NCI-H1694 (cell line): ENCODE measurements around the gene CST4.
"Not testable (repeated sequence)": the region's sequence is repeated elsewhere in the genome, so short reads cannot be mapped to it uniquely, and the experiment has no call there.

ENCODE experiments used
- DNase-seq: peaks from one replicate; lab custom pipeline; 2025; lab: John Stamatoyannopoulos, UW

The CST4 gene

DNA sequence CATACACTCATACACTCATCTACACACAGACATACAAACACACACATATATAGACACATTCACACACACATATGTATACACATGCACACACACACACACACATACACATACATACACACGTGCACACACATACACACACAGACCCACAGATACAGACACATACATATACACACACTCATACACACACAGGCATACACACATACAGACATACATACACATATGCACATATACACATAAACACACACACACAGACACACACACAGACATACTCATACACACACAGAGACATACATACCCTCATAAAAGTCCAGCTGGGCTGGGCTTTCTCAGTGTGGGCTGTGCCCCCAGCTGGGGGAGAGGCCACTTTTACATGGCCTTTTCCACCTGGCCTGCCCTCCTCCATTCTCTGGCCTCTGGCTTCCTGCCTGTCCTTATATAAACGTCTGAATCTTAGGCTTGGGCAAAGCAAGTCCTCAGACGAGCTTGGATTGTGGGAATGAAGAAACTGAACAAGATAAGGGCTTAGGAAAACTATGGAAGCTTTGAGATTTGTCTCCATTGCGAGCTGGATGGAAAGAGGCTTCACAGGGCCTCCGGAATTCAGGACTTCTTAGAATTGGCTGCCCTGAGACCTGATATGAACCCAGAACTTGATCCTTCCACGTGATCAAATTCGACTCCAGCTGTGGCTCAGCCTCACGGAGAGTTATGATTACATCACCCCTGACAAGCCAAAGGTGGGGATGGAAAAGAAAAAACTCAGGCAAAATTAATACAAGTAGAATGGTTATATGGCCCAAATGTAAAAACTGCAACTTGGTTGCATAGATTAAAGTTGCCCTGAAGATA lies 28.6 kb downstream of the CST4 start:
- DNase-seq = no peak

DNA sequence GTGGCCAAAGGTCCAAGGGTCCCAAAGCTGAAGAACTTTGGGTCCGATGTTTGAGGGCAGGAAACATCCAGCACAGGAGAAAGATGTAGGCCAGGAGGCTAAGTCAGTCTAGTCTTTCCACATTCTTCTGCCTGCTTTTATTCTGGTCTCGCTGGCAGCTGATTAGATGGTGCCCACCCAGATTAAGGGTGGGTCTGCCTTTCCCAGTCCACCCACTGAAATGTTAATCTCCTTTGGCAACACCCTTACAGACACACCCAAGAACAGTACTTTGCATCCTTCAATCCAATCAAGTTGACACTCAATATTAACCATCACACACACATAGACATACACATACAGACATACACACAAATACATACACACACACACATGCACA lies 29.2 kb downstream of the CST4 start:
- not testable (repeated sequence) for DNase-seq

DNA sequence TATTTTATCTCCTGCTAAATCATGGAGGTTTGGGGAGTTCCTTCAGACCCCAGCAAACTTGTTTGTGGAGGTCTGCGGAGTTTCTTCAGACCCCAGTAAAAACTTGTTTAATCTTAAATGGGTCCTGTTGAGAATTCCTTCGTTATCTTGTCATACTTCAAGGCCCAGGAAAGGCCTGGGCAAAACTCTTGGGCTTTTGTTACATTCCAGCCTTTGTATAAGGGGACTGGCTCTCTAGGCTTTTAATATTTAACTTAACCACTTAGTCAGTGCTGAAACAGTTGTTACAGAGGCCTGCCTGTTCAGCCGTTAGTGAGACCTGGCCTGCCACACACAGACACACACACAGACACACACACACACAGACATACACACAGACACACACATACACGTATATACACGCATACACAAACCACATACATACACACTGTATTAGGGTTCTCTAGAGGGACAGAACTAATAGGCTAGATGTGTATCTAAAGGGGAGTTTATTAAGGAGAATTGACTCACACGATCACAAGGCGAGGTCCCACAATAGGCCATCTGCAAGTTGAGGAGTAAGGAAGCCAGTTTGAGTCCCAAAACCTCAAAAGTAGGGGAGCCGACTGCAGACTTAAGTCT lies 29.7 kb downstream of the CST4 start:
- DNase-seq = no peak

DNA sequence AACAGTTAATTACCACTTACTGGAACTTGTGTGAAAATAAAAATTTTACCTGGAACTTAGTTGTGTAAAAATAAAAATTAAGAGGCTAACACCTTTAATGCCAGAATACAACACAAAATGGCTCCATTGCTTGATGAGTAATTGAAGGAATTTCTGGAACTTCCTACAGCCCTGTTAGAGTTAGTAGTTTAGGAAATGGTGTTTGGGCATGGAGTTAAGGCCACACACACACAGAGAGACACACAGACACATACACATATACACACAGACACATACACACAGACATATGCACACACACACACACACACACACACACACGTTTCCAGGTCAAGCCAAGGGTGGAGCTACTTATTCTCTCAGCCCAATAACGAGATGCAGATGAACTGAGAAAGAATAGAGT lies 30.5 kb downstream of the CST4 start:
- DNase-seq = no peak

DNA sequence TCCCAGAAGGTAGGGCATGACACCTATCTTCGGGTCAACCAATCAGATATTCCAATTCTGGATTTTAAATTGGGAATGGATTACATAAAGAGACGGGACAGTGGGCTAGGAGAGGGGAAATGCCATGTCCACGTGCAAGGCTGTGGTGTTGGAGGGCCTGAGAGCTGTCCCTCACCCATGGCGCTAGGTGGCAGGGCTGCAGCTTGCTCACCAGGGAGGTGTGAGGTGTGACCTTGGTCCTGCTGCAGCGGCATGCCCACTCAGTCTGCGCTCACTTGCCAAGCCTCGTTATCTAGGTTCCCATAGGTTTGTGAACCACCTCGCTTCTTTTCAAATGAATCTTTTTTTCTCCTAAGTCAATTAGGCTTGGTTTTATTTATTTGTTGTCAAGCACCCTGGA lies 31.6 kb downstream of the CST4 start:
- no peak for DNase-seq

DNA sequence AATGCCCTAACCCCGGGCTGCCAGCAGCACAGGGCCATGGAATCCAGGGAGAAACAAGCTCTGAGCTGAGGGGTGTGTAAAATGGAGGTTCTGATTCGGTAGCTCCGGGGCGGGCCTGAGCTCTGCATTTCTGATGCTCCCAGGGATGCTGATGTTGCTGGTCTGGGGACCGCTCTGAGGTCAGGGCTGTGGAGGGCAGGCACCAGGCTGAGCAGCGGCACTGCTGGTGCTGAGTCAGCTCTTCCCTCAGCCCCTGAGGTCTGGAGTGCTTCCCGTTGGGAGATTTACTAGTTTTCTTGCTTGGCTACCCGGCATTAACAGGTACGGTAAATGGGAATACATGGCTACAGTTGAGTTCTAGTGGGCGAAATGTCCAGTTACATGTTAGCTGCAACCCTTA lies 32.5 kb downstream of the CST4 start:
- DNase-seq = no peak

DNA sequence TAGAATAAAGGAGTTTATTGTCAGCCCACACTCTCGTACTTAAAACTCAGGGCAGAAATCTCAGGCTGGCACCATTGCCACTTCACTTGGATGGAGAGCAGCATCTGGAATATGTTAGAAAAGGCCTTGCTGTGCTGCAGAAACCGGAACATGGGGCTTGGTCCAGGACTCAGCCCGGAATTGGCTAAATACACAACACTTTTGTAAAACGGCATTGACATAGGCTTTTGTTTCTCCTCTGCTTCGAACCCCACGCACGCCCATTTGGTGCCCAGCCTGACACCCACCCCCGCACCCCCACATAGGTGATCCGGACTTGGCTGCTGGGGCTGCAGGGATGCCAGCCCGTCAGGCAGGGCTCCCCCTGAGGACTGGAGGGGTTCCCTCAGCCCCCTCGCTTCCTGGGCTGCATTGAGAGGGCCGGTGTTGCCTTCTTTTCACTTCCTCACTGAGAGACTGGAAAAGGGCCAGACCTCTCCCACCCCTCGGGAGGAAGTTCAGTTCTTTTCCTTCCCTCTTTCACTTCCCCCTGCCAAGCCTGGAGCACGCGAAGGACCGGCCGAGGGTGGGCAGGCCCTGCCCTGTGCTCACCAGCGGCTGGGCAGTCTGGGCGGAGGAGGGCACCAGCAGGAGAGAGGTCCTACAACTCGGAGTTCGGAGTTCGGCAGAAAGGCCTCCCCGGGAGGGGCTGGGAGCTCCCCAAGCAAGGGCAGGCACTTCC lies 33.2 kb downstream of the CST4 start:
- no peak for DNase-seq

DNA sequence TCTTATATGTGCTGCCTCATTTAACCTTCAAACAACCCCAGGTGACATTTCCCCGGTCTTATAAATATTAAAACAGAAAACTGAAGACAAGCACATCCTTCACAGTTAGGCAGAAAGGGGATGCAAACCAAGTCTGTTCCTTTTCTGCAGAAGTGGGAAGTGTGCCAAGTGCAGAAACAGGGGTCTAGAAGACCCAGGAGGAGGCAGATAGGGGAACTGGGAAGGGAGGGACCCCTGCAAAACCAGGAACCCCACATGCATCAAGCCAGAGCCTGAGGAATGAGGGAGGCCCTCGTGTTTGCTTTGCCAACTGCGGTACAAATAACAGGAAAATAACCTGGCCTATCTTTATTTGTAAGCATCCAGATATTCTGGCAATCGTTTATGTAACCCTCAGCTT lies 34.1 kb downstream of the CST4 start:
- DNase-seq = no peak

DNA sequence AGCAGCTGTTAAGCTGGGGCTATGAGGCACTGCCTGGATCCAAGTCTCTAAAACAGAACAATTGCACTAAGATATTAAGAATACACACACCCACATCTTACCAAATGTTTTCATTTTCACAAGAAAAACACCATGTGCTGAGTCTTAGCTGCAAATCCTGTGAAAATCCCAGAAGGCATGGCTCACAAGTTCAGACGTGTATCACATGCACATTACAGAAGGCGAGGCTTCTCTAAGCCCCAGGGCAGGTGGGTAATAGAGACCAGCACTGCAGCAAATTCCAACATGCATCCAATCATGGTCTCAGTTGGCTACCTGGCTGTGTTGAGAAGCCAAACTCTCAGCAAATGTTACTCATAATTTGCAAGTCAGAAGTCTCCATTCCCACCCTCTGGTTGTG lies 34.8 kb downstream of the CST4 start:
- DNase-seq = no peak

DNA sequence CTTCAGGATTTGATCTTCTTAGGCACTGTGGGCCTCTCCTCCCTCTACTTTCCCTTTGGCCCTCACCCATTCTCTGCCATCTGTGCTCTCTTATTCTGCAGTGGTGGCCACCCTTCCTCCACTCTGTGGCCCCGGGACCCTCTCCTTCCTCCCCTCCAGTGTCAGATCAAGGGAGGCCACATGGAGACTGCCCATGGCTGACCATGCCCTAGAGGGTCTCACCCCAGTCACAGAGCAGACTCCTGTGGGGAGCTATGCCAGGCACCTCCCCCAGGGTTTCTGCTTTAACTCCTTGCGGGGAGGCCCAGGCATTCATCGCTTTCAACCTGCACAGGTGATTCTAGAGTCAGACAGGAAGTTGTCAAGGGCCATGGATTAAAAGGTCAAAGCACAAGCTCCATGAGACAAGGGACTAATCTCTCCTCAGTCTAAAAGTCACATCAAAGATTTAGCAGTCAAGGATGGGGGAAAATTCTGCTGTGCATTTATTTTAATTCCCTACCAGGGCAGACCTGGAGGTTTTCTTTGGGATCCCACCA lies 35.4 kb downstream of the CST4 start:
- no peak for DNase-seq

DNA sequence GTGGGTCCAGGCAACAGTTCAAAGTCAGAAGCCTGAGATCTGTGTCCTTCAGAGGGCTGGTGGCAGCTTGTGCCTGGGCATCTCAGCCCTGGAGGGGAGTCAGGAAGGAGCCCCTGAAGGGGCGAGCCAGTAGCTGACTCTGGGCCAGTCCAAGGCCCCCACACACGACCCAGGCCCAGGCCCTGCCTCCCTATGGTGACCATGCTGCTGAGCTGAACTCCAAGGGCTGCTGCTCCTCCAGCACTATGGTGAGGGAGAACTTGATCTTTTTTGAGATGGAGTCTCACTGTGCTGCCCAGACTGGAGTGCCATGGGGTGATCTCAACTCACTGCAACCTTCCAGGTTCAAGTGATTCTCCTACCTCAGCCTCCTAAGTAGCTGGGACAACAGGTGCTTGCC lies 35.9 kb downstream of the CST4 start:
- no peak for DNase-seq

DNA sequence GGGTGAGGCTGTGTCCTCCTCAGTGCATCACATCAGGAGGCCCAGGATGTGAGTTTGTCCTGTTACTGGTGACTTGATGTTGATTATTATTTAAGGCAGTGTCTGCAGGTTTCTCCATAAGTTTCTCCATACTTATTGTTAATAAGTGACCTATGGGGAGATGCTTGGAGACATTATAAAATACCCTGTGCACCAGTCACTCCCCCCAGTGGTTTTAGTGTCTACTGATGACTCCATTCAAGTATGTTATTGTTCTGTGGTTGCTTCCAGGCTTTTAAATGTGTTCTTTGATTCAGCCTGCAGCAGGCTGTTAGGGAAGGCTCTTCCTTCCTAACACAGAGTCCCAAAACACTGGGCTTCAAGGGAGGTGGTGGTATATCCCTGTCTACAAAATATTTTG lies 36.5 kb downstream of the CST4 start:
- DNase-seq = no peak

DNA sequence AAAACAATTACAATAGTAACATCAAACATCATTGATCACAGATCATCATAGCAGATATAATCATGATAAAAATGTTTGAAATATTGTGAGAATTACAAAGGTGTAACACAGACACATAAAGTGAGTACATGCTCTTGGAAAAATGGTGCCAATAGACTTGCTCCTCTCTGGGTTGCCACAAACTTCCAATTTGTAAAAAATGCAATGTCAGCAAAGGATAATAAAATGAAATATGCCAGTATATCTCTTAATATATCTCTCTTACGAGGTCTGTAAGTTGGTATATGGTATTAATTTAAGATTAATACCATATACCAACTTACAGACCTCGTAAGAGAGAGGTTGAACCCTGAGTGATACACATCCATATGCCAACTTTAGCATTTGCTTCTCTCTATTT lies 37.7 kb downstream of the CST4 start:
- DNase-seq = no peak

DNA sequence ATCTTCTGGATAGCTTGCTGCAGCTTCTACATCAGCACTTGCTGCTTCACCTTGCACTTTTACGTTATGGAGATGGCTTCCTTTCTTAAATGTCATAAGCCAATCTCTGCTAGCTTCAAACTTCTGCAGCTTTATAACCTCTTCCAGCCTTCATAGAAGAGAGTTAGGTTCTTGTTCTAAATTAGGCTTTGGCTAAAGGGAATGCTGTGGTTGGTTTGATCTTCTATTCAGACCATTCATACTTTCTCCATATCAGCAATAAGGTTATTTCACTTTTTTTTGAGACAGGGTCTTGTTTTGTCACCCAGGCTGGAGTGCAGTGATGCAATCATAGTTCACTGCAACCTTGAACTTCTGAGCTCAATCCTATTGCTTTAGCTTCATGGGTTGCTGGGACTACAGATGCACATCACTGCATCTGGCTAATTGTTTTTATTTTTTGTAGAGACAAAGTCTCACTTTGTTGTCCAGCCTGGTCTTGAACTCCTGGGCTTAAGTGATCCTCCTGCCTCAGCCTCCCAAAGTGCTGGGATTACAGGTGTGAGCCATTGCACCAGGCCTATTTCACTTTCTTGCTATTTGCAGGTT lies 38.9 kb downstream of the CST4 start:
- no peak for DNase-seq

DNA sequence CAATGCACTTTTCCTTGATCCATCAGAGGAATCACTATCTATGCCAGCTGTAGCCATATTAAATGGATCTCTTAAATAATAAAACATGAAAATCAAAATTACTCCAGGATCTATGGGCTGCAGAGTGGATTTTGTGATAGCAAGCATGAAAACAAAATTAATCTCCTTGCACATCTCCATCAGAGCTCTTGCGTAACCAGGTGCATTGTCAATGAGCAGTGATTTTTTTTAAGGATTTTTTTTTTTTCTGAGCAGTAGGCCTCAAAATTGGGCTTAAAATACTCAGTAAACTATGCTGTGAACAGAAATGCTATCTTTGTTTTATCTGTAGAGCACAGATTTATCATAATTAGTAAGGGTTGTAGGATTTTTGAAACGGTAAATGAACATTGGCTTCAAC lies 39.6 kb downstream of the CST4 start:
- no peak for DNase-seq

DNA sequence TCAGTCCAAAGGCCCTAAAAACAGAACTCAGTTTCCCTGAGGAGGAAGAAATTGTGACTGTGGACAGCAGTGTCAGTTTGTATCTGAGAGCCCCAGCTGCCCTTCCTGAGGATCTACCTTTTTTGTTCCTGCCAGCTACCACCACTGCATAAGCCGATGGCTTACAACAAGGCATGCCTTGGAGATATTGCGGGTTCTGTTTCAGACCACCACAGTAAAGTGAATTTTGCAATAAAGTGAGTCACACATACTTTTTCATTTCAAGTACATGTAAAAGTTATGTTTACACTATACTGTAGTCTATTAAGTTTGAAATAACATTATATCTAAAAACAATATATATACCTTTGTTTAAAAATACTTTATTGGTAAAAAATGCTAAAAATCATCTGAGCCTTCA lies 41.5 kb downstream of the CST4 start:
- DNase-seq = no peak

DNA sequence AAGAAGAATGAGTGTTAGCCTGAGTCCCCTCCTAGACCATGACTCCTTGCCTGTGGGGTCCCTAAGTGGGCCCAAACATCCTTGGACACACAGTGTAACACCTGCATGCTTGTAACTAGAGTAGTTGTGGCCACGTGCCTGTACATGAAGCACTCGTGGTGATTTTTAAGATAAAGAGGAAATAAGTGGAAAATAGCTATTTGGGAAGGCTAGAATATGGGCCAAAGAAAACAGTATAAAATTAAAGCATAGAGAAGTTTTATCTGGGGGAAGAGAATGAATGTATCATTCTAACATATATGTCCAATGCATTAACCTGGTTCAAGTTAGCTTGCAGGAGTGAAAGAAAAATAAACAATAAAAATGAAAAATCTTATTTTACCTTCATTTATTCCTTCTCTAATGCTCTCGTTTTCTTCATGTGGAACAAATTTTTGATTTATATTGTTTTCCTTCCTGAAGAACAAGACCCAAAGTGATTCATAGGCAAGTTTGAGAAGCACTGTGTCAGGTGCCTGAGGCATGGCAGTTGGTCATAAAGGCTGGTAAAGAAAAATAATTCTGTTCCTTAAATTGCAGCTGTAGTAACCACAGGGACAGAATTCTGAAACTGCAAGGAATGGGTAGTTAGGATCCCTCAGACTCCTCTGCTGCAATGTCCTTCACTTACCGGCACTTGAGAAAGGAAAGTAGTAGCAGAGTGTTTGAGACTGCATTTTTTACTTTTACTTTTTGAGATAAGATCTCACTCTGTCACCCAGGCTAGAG lies 42.5 kb downstream of the CST4 start:
- DNase-seq = no peak

DNA sequence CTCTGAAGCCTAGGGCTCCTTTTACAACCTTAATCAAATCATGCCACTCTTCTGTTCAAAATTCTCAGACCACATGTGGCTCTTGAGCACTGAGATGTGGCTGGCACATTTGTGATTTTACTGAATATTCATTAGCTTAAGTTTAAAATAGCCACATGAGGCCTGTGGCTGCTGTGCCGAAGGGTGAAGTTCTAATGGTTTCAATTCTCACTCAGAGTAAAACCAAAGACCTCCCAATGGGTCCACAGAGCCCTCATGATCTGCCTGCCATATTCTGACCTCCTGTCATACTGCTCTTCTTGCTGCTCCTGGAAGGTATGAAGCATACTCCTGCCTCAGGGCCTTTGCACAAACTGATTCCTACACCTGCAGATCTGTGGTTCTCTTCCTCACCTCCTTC lies 43.3 kb downstream of the CST4 start:
- no peak for DNase-seq

DNA sequence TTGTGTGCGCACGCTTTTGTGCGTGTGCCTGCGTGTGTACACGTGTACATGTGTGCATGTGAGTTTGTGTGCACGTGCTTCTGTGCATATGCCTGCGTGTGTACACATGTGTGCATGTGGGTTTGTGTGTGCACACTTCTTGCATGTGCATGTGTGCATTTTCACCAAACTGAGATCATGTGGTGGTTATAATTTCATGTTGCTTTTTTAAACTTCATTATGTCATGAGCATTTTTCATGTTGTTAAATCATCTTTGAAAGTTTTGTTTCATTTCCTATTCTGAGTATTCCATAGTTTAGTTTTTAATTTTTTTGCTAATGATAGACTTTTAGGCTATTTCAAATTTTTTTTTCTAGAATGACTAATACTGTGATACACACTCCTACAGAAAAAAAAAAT lies 44.7 kb downstream of the CST4 start:
- DNase-seq = no peak

DNA sequence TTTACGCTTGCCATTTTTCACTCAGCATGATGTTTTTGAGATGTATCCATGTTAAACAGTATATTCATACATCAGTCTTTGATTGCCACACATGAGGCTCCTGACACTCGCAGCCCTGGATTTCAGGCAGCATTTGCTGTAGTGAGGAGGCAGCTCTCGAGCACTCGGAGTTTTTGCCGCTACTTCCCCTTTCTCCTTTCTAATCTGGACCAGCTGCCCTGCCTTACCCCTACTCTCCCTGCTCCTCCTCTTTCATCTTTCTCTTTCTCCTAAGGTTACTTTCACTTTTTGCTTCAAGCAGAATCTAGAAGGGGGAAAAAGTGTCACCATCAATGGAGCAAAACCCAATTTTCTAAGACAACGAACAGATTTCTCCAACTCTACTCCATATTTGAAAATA lies 45.2 kb downstream of the CST4 start:
- DNase-seq = no peak

DNA sequence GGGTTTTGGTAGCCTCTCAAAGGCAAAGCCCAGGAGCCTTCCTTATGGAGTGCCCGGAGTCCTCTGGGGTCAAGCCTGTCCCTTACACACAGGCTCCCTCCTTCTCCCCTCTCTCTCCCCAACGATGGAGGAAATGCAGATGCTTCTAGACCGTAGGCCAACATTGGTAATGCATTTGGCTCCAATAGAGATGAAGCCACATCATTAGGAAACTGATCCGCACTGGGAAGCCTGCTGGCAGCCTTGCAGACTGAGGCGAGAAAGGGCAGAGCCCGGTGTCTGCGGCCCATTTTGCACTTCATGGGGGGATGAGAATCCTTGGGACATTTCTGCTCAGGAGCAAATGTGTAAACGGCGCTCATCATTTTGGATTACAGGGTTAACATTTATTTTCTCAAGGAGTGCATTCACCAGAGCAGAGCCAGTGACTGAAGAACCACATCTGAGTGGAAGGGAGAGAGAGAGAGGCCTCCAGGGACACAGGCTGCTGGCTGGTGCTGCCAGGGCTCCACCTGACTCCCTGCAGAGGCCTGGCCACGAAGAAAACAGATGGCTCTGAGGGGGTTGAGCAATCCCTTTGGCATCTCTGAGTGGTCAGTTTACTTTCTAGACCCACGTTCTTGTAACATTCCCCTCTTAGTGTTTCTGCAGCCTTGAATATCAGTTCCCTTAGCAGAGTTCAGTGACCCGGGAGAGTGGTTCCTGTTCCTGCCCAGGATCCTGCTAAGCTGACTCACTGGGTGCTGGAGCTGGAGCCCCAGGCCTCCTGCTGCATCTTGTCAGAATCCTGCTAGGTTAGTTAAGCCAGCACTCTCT lies 46.7 kb downstream of the CST4 start:
- no peak for DNase-seq
